ENCODE data around the gene FAM241B.

The FAM241B gene

GRCh38 chr10:69645296-69646184 lies 15.5 kb downstream of the FAM241B start:
- TF ChIP-seq POLR2AphosphoS5 (IDR thresholded peaks at IDR 0.05; ENCODE audit: low read depth, low read length) (no peak), REST (IDR thresholded peaks at IDR 0.05; ENCODE audit: insufficient read depth in 1 of 2, low read depth in 2 of 2, low read length in 2 of 2) (no peak), SIN3A (IDR thresholded peaks at IDR 0.05; ENCODE audit: borderline replicate concordance, insufficient read depth, low read length) (no peak), FOXP2 (optimal IDR thresholded peaks at IDR 0.05; ENCODE audit: borderline replicate concordance, extremely low read depth, extremely low read length, insufficient read depth) (no peak), TAF1 (IDR thresholded peaks at IDR 0.05; ENCODE audit: borderline replicate concordance, insufficient read depth, low read length) (no peak)

DNA sequence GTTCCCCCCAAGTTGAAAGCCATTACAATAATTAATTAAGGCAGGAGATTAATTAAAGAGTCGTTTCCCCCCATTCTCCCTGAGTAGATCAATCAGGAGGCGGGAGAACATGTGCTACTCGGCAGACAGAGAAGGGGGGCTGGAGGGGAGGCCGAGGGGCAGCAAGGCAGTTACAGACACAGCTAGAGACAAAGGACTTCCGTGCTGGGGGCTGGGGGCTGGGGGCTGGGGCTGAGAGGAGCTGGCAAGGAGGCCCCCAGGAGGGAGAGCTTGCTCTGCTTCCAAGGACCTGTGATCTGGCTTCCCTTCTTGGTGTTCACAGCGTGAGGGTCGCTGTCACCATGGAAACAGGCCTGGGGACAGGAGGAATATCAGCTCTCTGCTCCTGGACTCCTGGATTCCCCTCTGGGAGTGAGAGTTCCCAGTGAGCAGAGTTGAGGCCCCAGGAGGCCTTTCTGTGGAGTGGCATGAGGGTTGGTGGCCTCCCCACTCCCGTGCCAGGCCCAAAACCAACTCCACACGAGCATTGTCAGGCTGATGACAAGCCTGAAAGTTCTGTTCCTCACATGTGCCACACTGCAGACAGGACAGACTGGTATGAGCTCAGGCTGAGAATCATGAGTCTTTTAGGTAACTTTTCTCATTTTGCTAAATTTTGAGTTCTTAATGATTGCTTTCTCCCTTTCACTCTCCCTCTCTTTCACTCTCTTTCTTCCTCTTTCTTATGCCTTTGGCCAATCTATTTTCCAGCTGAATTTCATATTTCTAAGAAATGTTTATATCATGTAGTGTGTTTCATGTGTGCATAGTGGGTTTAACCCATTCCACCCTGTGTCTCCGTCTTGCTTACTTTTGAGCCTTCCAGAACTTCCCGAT lies 16.4 kb downstream of the FAM241B start:
- TF ChIP-seq REST (IDR thresholded peaks at IDR 0.05; ENCODE audit: insufficient read depth in 1 of 2, low read depth in 2 of 2, low read length in 2 of 2): no peak
- no peak for TF ChIP-seq TAF1 (IDR thresholded peaks at IDR 0.05; ENCODE audit: borderline replicate concordance, insufficient read depth, low read length)
- TF ChIP-seq POLR2AphosphoS5 (IDR thresholded peaks at IDR 0.05; ENCODE audit: low read depth, low read length): no peak
- TF ChIP-seq SIN3A (IDR thresholded peaks at IDR 0.05; ENCODE audit: borderline replicate concordance, insufficient read depth, low read length): no peak

DNA sequence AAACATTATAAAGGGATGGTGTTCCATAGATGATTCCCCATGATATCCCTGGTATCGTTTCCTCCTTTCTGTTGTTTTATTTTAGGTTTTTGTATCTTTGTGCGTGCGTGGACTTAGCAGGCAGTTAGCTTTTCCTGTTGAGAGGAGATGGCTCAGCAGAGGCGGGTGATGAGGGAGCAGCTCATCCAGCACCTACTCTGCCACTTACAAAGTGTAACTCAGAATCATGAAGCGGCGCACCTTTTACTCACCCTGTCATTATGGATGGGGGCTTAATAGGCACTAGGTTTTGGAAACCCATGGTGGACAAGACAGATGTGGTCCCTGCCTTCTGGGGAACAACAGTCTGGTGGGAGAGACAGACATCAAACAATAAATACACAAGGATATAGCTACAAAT lies 17.1 kb downstream of the FAM241B start:
- TF ChIP-seq SIN3A (IDR thresholded peaks at IDR 0.05; ENCODE audit: borderline replicate concordance, insufficient read depth, low read length): no peak
- TF ChIP-seq TAF1 (IDR thresholded peaks at IDR 0.05; ENCODE audit: borderline replicate concordance, insufficient read depth, low read length): no peak
- TF ChIP-seq REST (IDR thresholded peaks at IDR 0.05; ENCODE audit: insufficient read depth in 1 of 2, low read depth in 2 of 2, low read length in 2 of 2): no peak
- no peak for TF ChIP-seq FOXP2 (optimal IDR thresholded peaks at IDR 0.05; ENCODE audit: borderline replicate concordance, extremely low read depth, extremely low read length, insufficient read depth)
- TF ChIP-seq POLR2AphosphoS5 (IDR thresholded peaks at IDR 0.05; ENCODE audit: low read depth, low read length): no peak

DNA sequence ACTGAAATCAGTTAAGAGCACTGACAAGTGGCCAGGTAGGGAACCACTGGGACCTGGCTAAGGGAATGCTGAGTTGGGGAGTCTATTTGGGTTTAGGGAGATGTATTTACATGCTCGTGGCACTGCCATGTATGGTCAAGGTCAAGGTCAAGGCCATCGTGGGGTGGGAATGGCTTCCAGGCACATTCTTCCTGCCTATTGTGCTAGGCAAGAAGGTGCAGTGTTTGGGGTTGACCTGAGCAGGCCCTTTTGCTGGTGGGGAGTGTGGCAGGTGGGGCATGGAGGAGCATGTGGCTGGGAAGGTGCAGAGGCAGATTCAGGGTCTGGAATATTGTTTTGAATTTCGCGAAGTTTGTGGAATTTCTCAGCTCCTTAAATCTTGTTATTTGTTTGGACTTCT lies 17.8 kb downstream of the FAM241B start:
- no peak for TF ChIP-seq FOXP2 (optimal IDR thresholded peaks at IDR 0.05; ENCODE audit: borderline replicate concordance, extremely low read depth, extremely low read length, insufficient read depth)
- TF ChIP-seq TAF1 (IDR thresholded peaks at IDR 0.05; ENCODE audit: borderline replicate concordance, insufficient read depth, low read length): no peak
- no peak for TF ChIP-seq REST (IDR thresholded peaks at IDR 0.05; ENCODE audit: insufficient read depth in 1 of 2, low read depth in 2 of 2, low read length in 2 of 2)
- no peak for TF ChIP-seq SIN3A (IDR thresholded peaks at IDR 0.05; ENCODE audit: borderline replicate concordance, insufficient read depth, low read length)
- no peak for TF ChIP-seq POLR2AphosphoS5 (IDR thresholded peaks at IDR 0.05; ENCODE audit: low read depth, low read length)
